ENCODE results near the gene TMED5.
A peak's percentile ranks its signal among the peaks of the same experiment; 100 is the strongest.
"Not testable (repeated sequence)": the region's sequence is repeated elsewhere in the genome, so short reads cannot be mapped to it uniquely, and the experiment has no call there.

Gene TMED5

GRCh38 chr1:93179886-93180722 is at the start of gene TMED5:
Gene TMED5, minus strand, starts transcription at chr1:93180413. Its CDS starts 171 bp downstream, at chr1:93180242.
- peak; percentile 96 for DNase-seq (ENCODE audit: low spot score)

GRCh38 chr1:93223023-93223675 is 42.9 kb upstream of the TMED5 start:
- DNase-seq (ENCODE audit: low spot score), result no peak

GRCh38 chr1:93221913-93222312 is 41.7 kb upstream of the TMED5 start:
- DNase-seq (ENCODE audit: low spot score), result no peak

GRCh38 chr1:93220716-93221115 is 40.5 kb upstream of the TMED5 start:
- not testable (repeated sequence) for DNase-seq (ENCODE audit: low spot score)

- DNase-seq (ENCODE audit: low spot score), result peak; percentile 4
These were observed 39.2 kb upstream of the TMED5 start for GRCh38 chr1:93219443-93219842.

- no peak for DNase-seq (ENCODE audit: low spot score)
These were observed 35.1 kb upstream of the TMED5 start for GRCh38 chr1:93215322-93215721.

- no peak for DNase-seq (ENCODE audit: low spot score)
These were observed 27.0 kb upstream of the TMED5 start for GRCh38 chr1:93207211-93207610.

GRCh38 chr1:93206567-93206954 is 26.3 kb upstream of the TMED5 start:
- DNase-seq (ENCODE audit: low spot score), result no peak

GRCh38 chr1:93205892-93206566 is 25.8 kb upstream of the TMED5 start:
- no peak for DNase-seq (ENCODE audit: low spot score)

GRCh38 chr1:93200714-93201113 is 20.5 kb upstream of the TMED5 start:
- DNase-seq (ENCODE audit: low spot score), result no peak

- no peak for DNase-seq (ENCODE audit: low spot score)
These were observed 19.9 kb upstream of the TMED5 start for GRCh38 chr1:93200086-93200620.

GRCh38 chr1:93199150-93199549 is 18.9 kb upstream of the TMED5 start:
- no peak for DNase-seq (ENCODE audit: low spot score)

- DNase-seq (ENCODE audit: low spot score), result no peak
These were observed 16.4 kb upstream of the TMED5 start for GRCh38 chr1:93196591-93196990.

- no peak for DNase-seq (ENCODE audit: low spot score)
These were observed 14.2 kb upstream of the TMED5 start for GRCh38 chr1:93194231-93194990.

GRCh38 chr1:93190432-93190831 is 10.2 kb upstream of the TMED5 start:
- DNase-seq (ENCODE audit: low spot score), result no peak

- DNase-seq (ENCODE audit: low spot score), result no peak
These were observed 6.5 kb upstream of the TMED5 start for GRCh38 chr1:93186667-93187066.

- DNase-seq (ENCODE audit: low spot score), result peak; percentile 60
These were observed 755 bp upstream of the TMED5 start, which contains the start of gene CCDC18 for GRCh38 chr1:93180723-93181613. Gene CCDC18, plus strand, starts transcription at chr1:93180724. Its CDS starts 2,638 bp downstream, at chr1:93183362.

GRCh38 chr1:93178418-93178817 is 1.8 kb downstream of the TMED5 start:
- DNase-seq (ENCODE audit: low spot score), result no peak

- DNase-seq (ENCODE audit: low spot score), result no peak
These were observed 2.2 kb downstream of the TMED5 start for GRCh38 chr1:93177991-93178390.

GRCh38 chr1:93174638-93175037 is 5.6 kb downstream of the TMED5 start:
- not testable (repeated sequence) for DNase-seq (ENCODE audit: low spot score)

- DNase-seq (ENCODE audit: low spot score), result no peak
These were observed 7.4 kb downstream of the TMED5 start for GRCh38 chr1:93172778-93173177.
